Astrocyte (in vitro differentiated cells and primary cell): ENCODE measurements around the gene TOX3. TPM values are rescaled to one million over a fixed set of nuclear protein-coding genes. Genes with fewer than 3 reads are reported as not detected.

Experiments used
- DNase-seq: peaks from one replicate; pipeline ENCODE4 v3.0.0-alpha.2; 2010; ENCODE audit warnings: low read depth
- FAIRE-seq: peaks from 2 replicates; lab custom pipeline; 2011; peaks lifted over from hg19 to GRCh38; lab: Jason Lieb, UNC
- H2AFZ ChIP-seq: 2 replicates; pipeline ENCODE4 v1.6.0; 2012; ENCODE audit warnings: low read depth, low read length, inconsistent platforms
- H3K27ac ChIP-seq: 2 replicates; pipeline ENCODE4 v1.5.1; 2011; ENCODE audit warnings: low read depth, low read length, inconsistent platforms
- H3K27me3 ChIP-seq: 2 replicates; pipeline ENCODE4 v1.6.0; 2011; ENCODE audit warnings: low read length, inconsistent platforms; ENCODE audit not compliant: insufficient read depth
- H3K36me3 ChIP-seq: 2 replicates; pipeline ENCODE4 v1.5.1; 2011; ENCODE audit warnings: low read length, inconsistent platforms; ENCODE audit not compliant: insufficient read depth
- H3K4me1 ChIP-seq: 2 replicates; pipeline ENCODE4 v1.5.1; 2011; ENCODE audit warnings: low read length, inconsistent platforms; ENCODE audit not compliant: insufficient read depth
- H3K4me2 ChIP-seq: 2 replicates; pipeline ENCODE4 v1.6.0; 2012; ENCODE audit warnings: low read length, inconsistent platforms
- H3K4me3 ChIP-seq: 2 replicates; pipeline ENCODE4 v1.5.1; 2011; ENCODE audit warnings: low read depth, mild to moderate bottlenecking, low read length, inconsistent platforms; ENCODE audit not compliant: insufficient read depth
- H3K79me2 ChIP-seq: 2 replicates; pipeline ENCODE4 v1.6.0; 2012; ENCODE audit warnings: mild to moderate bottlenecking, low read length, inconsistent platforms; ENCODE audit not compliant: insufficient read depth
- H3K9ac ChIP-seq: 2 replicates; pipeline ENCODE4 v1.6.0; 2012; ENCODE audit warnings: mild to moderate bottlenecking, low read length, inconsistent platforms
- H3K9me3 ChIP-seq: 2 replicates; pipeline ENCODE4 v1.5.1; 2012; ENCODE audit warnings: low read depth, mild to moderate bottlenecking, low read length, inconsistent platforms; ENCODE audit not compliant: insufficient read depth
- H4K20me1 ChIP-seq: 2 replicates; pipeline ENCODE4 v1.6.0; 2012; ENCODE audit warnings: low read length, inconsistent platforms; ENCODE audit not compliant: insufficient read depth
- H3K27ac Mint-ChIP-seq: one replicate; pipeline ENCODE4 v1.8.0; 2021; ENCODE audit warnings: mild to moderate bottlenecking, mixed read lengths; ENCODE audit not compliant: unreplicated experiment
- H3K27me3 Mint-ChIP-seq: one replicate; pipeline ENCODE4 v1.8.0; 2021; ENCODE audit warnings: low read depth, mixed read lengths; ENCODE audit not compliant: unreplicated experiment
- H3K36me3 Mint-ChIP-seq: one replicate; pipeline ENCODE4 v1.8.0; 2021; ENCODE audit warnings: low read depth, mixed read lengths; ENCODE audit not compliant: unreplicated experiment
- H3K4me1 Mint-ChIP-seq: one replicate; pipeline ENCODE4 v1.8.0; 2021; ENCODE audit warnings: low read depth, mixed read lengths; ENCODE audit not compliant: unreplicated experiment
- H3K4me3 Mint-ChIP-seq: one replicate; pipeline ENCODE4 v1.8.0; 2021; ENCODE audit warnings: mild to moderate bottlenecking, moderate library complexity, mixed read lengths; ENCODE audit not compliant: unreplicated experiment
- H3K9me3 Mint-ChIP-seq: one replicate; pipeline ENCODE4 v1.8.0; 2021; ENCODE audit warnings: mild to moderate bottlenecking, mixed read lengths; ENCODE audit not compliant: unreplicated experiment
- CTCF ChIP-seq: IDR thresholded peaks from 2 replicates; pipeline ENCODE4 v1.5.1; 2011; ENCODE audit warnings: low read depth, mild to moderate bottlenecking, inconsistent platforms, low read length, moderate library complexity; ENCODE audit not compliant: insufficient read depth
- EZH2 ChIP-seq: IDR thresholded peaks from 2 replicates; pipeline ENCODE4 v1.6.1; 2012; ENCODE audit warnings: mild to moderate bottlenecking, low read length, inconsistent platforms; ENCODE audit not compliant: insufficient read depth
- total RNA-seq: library from RNA; stranded (reverse); gene quantifications from 2 replicates; pipeline ENCODE4 v1.2.1, GENCODE V29; 2021

TOX3 gene
- total RNA-seq, 1 donor from 2014 or later, result 2.3 TPM

GRCh38 chr16:52488837-52489289, 58.1 kb downstream of the TOX3 start:
- Mint-ChIP-seq H3K36me3 (no peaks in the 10 kb centered on the region), H3K4me3 (no peak overlapping the region), H3K4me1 (no peaks in the 10 kb centered on the region), H3K9me3 (no peaks in the 10 kb centered on the region), H3K27me3 (no peaks in the 10 kb centered on the region), H3K27ac (no peak overlapping the region)
- no peaks in the 10 kb centered on the region for H3K9me3 ChIP-seq
- no peak overlapping the region for H3K4me3 ChIP-seq
- H3K27ac ChIP-seq, result no peak overlapping the region
- H4K20me1 ChIP-seq, result no peaks in the 10 kb centered on the region
- H3K36me3 ChIP-seq, result no peaks in the 10 kb centered on the region
- TF ChIP-seq EZH2 (no peak), CTCF (no peak)
- no peaks in the 10 kb centered on the region for H3K27me3 ChIP-seq
- no peak overlapping the region for H3K4me2 ChIP-seq
- no peak overlapping the region for H3K9ac ChIP-seq
- H3K79me2 ChIP-seq, result no peaks in the 10 kb centered on the region
- no peak for FAIRE-seq
- H2AFZ ChIP-seq, result no peak overlapping the region
- H3K4me1 ChIP-seq, result no peaks in the 10 kb centered on the region
- DNase-seq, result no peak

GRCh38 chr16:52487849-52488457, 59.0 kb downstream of the TOX3 start:
- Mint-ChIP-seq H3K4me3 (no peak overlapping the region), H3K27ac (no peak overlapping the region), H3K27me3 (no peaks in the 10 kb centered on the region), H3K9me3 (no peaks in the 10 kb centered on the region), H3K36me3 (no peaks in the 10 kb centered on the region), H3K4me1 (no peaks in the 10 kb centered on the region)
- H3K4me1 ChIP-seq, result no peaks in the 10 kb centered on the region
- no peaks in the 10 kb centered on the region for H3K79me2 ChIP-seq
- no peaks in the 10 kb centered on the region for H4K20me1 ChIP-seq
- H3K36me3 ChIP-seq, result no peaks in the 10 kb centered on the region
- no peak overlapping the region for H3K4me2 ChIP-seq
- H2AFZ ChIP-seq, result no peak overlapping the region
- no peak overlapping the region for H3K27ac ChIP-seq
- H3K9me3 ChIP-seq, result no peaks in the 10 kb centered on the region
- no peaks in the 10 kb centered on the region for H3K27me3 ChIP-seq
- H3K9ac ChIP-seq, result no peak overlapping the region
- TF ChIP-seq CTCF (no peak), EZH2 (no peak)
- FAIRE-seq (no peak), DNase-seq (no peak)
- no peak overlapping the region for H3K4me3 ChIP-seq

GRCh38 chr16:52480237-52480636, 66.7 kb downstream of the TOX3 start:
- Histone ChIP-seq H3K27ac (no peak overlapping the region), H4K20me1 (no peaks in the 10 kb centered on the region), H3K4me2 (no peak overlapping the region), H3K27me3 (no peaks in the 10 kb centered on the region), H3K36me3 (no peaks in the 10 kb centered on the region), H3K4me1 (no peaks in the 10 kb centered on the region), H3K79me2 (no peaks in the 10 kb centered on the region), H3K4me3 (no peak overlapping the region), H3K9ac (no peak overlapping the region), H3K9me3 (no peaks in the 10 kb centered on the region), H2AFZ (no peak overlapping the region)
- Mint-ChIP-seq H3K4me3 (no peak overlapping the region), H3K36me3 (no peaks in the 10 kb centered on the region), H3K27ac (no peak overlapping the region), H3K27me3 (no peaks in the 10 kb centered on the region), H3K9me3 (no peaks in the 10 kb centered on the region), H3K4me1 (no peaks in the 10 kb centered on the region)
- TF ChIP-seq EZH2, result no peak
- no peak for TF ChIP-seq CTCF
- no peak for DNase-seq
- no peak for FAIRE-seq
